ENCODE measurements around the gene FBXO36.

The FBXO36 gene

GRCh38 chr2:229942671-229943070 lies 20.4 kb downstream of the FBXO36 start:
- TF ChIP-seq CTCF (IDR thresholded peaks at IDR 0.05; ENCODE audit: borderline replicate concordance, control extremely low read depth, extremely low read depth, insufficient read depth, missing control alignments) = no peak
- no peak for DNase-seq (ENCODE audit: low spot score)
- in situ Hi-C loops (cut with MboI; ENCODE audit: low sequenced_read_pairs, unreplicated experiment) = no loop called here

- TF ChIP-seq CTCF (IDR thresholded peaks at IDR 0.05; ENCODE audit: borderline replicate concordance, control extremely low read depth, extremely low read depth, insufficient read depth, missing control alignments) = no peak
- in situ Hi-C loops (cut with MboI; ENCODE audit: low sequenced_read_pairs, unreplicated experiment) = no loop called here
- DNase-seq (ENCODE audit: low spot score) = no peak
Measured at GRCh38 chr2:229943171-229943570, 20.9 kb downstream of the FBXO36 start.

GRCh38 chr2:229943770-229944449 lies 21.6 kb downstream of the FBXO36 start:
- no peak for DNase-seq (ENCODE audit: low spot score)
- in situ Hi-C loops (cut with MboI; ENCODE audit: low sequenced_read_pairs, unreplicated experiment) = no loop called here
- no peak for TF ChIP-seq CTCF (IDR thresholded peaks at IDR 0.05; ENCODE audit: borderline replicate concordance, control extremely low read depth, extremely low read depth, insufficient read depth, missing control alignments)

GRCh38 chr2:229945975-229946374 lies 23.7 kb downstream of the FBXO36 start:
- in situ Hi-C loops (cut with MboI; ENCODE audit: low sequenced_read_pairs, unreplicated experiment) = no loop called here
- TF ChIP-seq CTCF (IDR thresholded peaks at IDR 0.05; ENCODE audit: borderline replicate concordance, control extremely low read depth, extremely low read depth, insufficient read depth, missing control alignments) = no peak
- DNase-seq (ENCODE audit: low spot score) = no peak

- no peak for TF ChIP-seq CTCF (IDR thresholded peaks at IDR 0.05; ENCODE audit: borderline replicate concordance, control extremely low read depth, extremely low read depth, insufficient read depth, missing control alignments)
- in situ Hi-C loops (cut with MboI; ENCODE audit: low sequenced_read_pairs, unreplicated experiment) = no loop called here
- DNase-seq (ENCODE audit: low spot score) = peak; percentile 48
Measured at GRCh38 chr2:229947544-229947943, 25.2 kb downstream of the FBXO36 start.

GRCh38 chr2:229952256-229952835 lies 30.0 kb downstream of the FBXO36 start:
- in situ Hi-C loops (cut with MboI; ENCODE audit: low sequenced_read_pairs, unreplicated experiment) = no loop called here
- no peak for TF ChIP-seq CTCF (IDR thresholded peaks at IDR 0.05; ENCODE audit: borderline replicate concordance, control extremely low read depth, extremely low read depth, insufficient read depth, missing control alignments)
- no peak for DNase-seq (ENCODE audit: low spot score)
